HG03139 (cell line): ENCODE measurements around the gene IFNAR1.
"Not testable (repeated sequence)": the region's sequence is repeated elsewhere in the genome, so short reads cannot be mapped to it uniquely, and the experiment has no call there.

ENCODE experiments used
- ATAC-seq: cut with Tn5 transposase; IDR thresholded peaks from one replicate; pipeline ENCODE4 v1.9.1; 2021; ENCODE audit not compliant: unreplicated experiment

Gene IFNAR1

DNA sequence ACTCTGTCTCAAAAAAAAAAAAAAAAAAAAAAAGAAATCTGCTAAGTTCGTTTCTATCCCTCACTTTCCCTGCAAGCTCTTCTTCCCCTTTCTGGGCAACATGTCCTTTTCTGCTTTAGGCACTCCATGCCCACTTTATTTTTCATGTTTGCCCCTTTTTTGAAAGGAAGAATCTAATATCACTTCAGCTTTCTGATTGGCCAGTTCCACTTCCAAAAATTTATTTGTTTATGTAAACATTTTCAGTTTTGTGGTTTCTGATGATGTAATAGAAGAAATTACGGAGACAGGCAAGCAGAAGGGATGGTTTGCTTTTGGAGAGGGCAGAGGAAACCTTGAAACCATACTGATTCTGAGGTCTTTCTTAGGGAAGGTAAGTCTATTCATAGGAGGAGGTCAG lies 15.1 kb downstream of the IFNAR1 start:
- no peak for ATAC-seq

DNA sequence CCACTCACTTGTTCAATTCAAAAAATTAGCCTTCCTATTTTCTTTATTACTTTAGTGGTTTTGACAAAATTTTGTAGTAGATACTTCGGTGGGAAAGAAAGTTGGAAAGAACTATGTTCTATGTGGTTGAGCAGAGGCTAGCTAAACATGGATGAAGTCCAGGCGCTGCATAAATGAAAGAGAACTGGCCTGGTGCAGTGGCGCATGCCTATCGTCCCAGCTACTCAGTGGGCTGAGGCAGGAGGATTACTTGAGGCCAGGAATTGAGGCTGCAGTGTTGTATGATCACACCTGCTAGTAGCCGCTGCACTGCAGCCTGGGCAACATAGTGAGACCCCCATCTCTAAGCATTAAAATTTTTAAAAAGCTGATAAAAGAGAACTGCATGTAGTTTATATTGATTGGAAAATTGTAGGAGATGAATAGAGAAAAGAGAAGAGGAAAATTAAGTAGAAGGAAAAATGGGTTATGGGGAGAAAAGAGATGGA lies 21.0 kb downstream of the IFNAR1 start:
- no peak for ATAC-seq

DNA sequence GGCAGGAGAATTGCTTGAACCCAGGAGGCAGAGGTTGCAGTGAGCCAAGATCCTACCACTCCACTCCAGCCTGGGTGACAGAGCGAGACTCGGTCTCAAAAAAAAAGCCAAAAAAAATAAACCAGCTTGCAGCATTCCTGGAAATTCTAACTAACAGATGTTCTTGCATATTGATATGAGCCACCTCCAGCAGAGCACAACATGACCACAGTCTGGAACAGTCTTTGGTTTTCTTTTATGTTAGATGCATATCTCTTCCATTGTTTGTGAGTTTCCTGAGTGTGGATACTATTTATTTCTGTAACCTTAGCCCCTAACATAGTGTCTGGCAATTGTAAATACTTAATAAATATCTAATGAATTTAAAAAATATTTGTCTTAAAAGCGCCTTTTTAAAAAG lies 23.9 kb downstream of the IFNAR1 start:
- ATAC-seq: no peak

DNA sequence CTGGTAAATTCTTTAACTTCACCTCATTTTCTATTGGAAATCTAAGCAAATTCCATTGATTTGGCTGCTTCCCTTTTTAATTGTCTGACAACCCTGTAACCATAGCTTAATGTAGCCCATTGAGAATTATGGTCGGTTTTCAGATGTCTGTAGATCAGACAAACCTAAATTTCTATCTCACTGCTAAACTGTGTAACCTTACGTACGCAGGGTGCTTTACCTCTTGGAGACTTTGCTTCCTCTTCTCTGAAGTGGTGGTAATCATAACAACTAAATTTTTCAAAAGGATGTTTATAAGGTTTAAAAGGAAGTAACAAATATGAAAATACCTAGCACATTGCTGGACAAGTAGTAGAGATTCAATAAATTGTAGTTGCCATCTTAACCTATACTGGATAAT lies 25.9 kb downstream of the IFNAR1 start:
- no peak for ATAC-seq

DNA sequence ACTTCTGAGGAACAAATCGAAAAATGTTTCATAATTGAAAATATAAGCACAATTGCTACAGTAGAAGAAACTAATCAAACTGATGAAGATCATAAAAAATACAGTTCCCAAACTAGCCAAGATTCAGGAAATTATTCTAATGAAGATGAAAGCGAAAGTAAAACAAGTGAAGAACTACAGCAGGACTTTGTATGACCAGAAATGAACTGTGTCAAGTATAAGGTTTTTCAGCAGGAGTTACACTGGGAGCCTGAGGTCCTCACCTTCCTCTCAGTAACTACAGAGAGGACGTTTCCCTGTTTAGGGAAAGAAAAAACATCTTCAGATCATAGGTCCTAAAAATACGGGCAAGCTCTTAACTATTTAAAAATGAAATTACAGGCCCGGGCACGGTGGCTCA lies 30.6 kb downstream of the IFNAR1 start:
- no peak for ATAC-seq

DNA sequence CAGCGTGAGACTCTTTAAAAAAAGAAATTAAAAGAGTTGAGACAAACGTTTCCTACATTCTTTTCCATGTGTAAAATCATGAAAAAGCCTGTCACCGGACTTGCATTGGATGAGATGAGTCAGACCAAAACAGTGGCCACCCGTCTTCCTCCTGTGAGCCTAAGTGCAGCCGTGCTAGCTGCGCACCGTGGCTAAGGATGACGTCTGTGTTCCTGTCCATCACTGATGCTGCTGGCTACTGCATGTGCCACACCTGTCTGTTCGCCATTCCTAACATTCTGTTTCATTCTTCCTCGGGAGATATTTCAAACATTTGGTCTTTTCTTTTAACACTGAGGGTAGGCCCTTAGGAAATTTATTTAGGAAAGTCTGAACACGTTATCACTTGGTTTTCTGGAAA lies 31.2 kb downstream of the IFNAR1 start:
- no peak for ATAC-seq

DNA sequence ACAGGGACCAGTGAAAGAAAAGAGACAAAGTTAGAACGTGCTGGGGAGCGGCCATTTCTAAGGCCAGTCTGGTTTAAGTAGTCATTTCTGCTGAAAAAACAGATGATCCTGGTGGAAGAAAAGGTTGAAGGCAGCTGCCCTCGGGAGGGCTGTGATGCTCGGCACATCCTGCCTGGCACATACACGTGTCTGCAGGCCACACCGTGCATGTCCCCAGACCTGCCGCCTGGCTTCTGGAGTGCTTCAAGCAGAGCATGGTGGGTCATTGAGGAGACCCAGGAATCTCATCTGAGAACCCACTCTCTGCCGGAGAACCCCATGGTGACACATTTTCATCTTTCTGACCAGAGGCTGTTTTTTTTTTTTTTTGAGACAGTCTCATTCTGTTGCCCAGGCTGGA lies 32.4 kb downstream of the IFNAR1 start:
- no peak for ATAC-seq

DNA sequence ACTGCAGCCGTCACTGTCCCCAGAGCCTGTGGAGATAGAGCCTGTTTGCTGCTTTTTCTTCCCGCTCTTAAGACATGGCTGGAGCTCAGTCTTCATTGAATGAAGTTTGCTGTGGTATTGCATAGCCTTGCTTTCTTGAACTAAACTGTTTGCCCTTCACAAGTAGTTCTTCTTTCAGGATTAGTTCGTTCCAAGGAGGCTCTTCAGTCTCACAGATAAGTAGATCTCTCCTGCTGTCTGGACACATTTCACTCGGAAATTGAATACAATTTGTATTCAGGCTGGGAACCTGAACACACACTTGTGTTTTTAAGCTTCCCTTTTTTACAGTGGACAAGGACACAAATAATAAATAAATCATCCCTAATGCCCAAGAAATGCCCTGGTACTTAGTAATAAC lies 34.7 kb downstream of the IFNAR1 start:
- ATAC-seq: no peak

DNA sequence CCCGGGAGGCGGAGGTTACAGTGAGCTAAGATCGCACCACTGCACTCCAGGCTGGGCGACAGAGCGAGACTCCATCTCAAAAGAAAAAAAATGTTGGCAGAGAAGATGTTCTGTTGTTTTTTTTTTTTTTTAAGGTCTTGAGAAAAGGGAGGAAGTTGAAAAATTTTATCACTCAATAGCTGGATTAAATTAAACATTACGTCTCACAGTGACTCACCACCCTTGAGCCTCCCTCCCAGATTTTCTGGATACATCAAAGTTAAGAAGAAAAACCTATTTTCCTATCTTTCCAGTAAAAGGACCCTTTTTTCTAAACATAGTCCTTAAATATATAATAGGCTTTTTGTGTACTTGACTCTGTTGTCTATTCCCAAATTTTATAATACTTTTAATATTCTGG lies 35.5 kb downstream of the IFNAR1 start:
- no peak for ATAC-seq

DNA sequence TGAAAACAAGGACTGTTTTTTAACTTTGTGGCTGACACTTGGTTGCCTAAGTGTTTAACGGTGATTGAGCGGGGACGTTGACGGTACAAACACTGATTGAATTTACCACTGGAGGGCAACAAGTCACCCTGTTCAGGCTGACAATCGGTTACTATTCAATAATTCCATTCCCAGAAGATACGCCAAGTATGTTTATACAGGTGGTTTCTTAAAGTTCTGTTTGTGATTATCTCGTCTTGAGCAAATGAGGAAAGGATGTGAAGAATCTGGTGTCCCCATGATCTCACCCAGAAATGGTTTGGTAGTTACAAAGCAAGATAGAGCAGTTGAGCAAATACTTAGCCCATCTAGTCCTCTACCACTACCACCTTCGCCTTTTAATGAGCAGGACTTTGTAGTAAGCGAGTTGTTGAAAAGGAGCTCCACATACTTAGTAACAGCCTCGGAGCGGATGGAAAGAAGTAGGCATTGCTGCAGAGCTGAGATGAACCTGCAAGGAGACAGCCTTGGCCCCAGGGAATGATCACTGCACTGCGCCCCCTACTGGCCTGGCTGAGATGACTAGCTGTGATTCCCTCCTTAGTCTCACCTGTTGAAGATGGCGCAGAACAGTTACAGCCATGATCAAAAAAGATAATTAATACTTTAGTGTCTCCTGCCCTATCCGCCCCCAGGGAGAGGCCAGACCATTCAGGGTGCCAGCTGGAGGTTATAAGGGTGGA lies 36.3 kb downstream of the IFNAR1 start:
- ATAC-seq: no peak

DNA sequence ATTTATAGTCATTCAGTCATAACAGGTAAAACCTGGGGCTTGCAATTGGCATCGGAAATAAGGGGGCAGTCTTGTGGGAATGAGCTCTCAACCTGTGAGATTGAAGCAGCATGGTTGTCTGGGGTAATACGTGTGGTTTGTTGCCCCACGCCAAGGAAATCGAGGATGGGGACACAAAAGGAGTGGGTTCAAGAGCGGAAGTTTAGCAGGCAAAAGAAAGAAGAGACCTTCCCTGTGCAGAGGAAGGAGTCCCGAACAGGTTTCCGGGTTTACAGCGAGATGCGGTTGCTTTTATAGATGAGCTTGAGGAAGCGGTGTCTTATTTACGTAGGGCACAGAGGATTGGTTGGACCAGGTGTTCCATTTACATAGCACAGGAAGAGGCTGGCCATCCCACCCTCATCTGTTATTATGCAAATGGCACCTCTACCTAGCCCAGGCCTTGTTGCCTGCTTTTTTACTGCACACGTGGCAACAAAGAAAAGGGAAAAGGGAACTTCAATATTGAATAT lies 37.3 kb downstream of the IFNAR1 start:
- ATAC-seq: peak; percentile 59

DNA sequence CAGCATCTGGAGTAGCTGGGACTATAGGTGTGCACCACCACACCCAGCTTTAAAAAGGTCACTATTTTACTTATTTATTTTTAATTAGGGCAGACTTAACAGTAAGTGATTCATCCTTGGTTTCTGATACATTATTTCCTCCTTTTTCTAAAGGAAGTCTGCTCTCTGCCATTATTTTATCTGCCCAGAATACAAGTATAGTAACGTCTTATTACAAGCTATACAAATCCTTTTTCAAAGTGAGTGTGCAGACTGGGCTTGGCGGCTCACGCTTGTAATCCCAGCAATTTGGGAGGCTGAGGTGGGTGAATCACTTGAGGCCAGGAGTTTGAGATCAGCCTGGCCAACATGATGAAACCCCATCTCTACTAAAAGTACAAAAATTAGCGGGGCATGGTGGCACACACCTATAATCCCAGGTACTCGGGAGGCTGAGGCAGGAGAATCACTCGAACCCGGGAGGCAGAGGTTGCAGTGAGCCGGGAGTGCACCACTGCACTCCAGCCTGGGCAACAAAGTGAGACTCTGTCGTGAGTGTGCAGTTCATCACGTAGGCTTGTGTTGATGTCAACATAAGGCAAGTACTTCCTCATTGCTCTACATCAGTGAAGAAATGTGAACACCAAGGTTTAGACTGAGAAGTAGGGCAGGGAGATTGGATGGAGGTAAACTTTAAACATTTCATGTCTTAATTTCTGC lies 39.3 kb downstream of the IFNAR1 start:
- ATAC-seq: not testable (repeated sequence)

DNA sequence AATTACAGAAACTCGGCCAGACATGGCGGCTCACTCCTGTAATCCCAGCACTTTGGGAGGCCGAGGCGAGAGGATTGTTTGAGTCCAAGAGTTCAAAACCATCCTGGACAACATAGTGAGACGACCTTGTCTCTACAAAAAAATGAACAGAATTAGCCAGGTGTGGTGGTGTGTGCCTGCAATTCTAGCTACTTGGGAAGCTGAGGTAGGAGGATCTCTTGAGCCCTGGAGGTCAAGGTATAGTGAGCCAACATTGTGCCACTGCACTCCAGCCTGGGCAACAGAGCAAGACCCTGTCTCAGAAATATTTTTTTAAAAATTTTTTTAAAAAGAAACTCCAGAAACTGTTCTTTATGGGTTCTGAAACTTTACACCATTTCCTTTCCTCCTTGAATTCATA lies 40.1 kb downstream of the IFNAR1 start:
- no peak for ATAC-seq

DNA sequence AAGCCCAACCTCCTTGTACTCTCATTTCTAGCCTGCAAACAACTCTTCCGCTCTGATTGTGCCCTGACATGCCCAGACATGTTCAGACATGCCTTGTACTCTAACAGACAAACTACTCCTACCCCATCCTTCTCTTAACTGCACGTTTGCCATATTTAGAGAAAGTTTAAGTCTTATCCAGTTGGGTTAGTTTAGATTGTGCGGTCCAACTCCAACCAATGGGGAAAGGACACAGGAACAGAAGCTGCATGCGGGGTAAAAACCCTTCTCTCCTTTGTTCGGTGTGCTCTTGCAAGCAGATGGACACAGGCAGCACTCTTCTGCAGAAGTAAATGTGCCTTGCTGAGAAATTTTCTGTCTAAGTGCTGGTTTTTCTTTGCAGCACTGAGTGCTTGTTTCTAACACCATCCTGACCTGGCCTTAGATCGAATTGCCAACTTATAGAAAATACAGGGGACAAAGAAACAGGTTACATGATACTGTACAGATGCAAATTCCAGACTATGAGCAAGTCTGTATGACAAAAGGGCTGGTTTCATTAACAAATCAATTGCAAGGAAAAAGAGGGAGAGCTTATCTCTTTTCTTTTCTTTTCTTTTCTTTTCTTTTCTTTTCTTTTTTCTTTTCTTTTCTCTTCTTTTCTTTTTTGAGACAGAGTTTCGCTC lies 42.7 kb downstream of the IFNAR1 start:
- no peak for ATAC-seq

DNA sequence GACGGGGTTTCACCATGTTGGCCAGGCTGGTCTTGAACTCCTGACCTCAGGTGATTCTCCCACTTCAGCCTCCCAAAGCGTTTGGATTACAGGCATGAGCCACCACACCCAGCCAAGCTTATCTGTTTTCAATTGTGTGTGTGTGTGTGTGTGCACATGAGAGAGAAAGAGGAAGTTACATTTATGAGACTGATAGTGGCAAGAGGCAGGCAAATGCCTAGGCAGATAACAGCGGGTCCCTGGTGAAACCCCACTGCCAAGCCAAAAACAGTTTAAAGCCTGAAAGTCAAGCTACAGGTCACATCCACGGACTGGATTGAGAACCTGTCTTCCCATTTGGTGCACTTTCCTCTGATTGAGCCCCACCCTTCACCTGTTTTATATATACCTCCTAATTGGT lies 43.4 kb downstream of the IFNAR1 start:
- no peak for ATAC-seq

DNA sequence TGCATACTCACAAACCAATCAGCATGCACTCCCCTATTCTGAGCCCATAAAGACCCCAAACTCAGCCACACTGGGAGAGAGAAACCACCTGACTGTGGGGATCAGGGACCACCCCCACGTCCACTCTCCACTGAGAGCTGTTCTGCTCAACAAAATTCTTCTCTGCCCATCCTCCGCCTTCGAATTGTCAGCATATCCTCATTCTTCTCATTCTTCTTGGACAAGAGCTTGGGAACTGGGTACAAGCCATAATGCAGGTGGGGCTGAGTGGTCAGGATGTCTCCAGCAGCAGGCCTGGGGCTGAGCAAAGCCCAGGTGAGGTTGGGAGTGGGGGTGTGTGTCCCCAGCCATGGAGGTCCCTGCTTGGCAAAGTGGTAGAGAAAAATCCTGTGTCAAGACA lies 43.8 kb downstream of the IFNAR1 start:
- ATAC-seq: no peak

DNA sequence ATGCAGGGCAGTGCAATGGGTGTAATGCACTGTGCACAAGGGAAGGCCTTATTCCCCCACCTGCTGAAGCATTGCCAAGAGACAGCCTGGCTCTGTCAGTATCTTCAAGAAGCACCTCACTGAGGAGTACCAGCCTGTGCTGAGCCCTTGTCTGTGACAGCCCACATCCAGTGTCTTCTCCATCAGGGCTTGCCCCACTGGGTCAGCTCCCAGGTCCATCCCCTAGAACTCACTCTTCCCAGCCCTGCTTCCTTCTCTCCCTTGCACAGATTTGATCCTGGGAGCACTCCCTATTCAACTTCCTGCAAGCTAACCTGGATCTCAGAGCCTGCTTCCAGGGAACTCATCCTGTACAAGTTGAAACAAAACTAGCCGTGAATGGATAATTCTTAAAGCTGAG lies 44.8 kb downstream of the IFNAR1 start:
- ATAC-seq: no peak

DNA sequence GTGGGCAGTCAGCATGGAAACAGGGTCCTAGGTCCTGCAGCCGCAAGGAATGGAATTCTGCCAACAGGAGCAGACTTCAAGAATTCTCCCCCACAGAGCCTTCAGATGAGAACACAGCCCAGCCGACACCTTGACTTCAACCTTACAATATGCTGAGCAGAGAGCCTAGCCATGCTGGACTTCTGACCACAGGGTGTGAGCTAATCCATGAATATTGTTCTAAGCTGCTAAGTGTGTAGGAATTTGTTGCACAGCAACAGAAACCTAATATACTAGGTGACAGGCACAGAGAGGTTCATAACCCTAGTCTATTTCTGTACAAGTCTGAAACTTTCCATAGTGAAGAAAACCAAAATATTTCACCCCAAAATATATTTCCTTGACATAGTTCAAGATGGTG lies 45.5 kb downstream of the IFNAR1 start:
- no peak for ATAC-seq

DNA sequence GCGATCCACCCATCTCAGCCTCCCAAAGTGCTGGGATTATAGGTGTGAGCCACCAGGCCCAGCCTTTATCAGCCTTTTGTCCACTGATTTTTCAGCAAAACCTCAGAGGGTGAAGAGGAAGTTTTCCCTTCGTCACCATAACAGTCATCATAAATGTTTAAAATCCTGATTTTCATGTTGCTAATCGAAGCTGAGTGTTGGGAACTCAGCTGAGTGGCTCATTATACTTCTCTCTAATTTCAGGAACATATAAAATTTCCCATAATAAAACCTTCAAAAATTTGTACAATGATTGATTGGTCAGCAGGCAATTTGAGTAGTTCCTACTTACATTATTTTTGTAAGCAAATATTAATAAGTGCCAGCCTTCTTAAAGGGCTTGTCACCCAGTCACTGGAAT lies 46.6 kb downstream of the IFNAR1 start:
- no peak for ATAC-seq

DNA sequence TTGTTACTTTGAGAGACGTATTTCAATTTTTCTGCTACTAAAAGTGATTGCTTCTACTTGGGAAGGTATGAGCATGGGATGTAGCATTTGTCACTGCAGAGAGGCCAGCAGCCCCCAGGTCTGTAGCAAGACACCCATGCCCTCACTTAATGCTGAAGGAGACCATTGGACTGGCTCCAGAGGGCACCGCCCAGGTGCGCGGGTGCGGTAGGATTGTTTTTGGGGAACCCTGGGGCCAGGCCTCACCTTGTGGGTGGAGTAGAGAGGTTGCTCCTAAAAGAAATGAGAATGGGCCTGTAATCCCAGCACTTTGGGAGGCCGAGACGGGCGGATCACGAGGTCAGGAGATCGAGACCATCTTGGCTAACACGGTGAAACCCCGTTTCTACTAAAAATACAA lies 47.8 kb downstream of the IFNAR1 start:
- no peak for ATAC-seq

DNA sequence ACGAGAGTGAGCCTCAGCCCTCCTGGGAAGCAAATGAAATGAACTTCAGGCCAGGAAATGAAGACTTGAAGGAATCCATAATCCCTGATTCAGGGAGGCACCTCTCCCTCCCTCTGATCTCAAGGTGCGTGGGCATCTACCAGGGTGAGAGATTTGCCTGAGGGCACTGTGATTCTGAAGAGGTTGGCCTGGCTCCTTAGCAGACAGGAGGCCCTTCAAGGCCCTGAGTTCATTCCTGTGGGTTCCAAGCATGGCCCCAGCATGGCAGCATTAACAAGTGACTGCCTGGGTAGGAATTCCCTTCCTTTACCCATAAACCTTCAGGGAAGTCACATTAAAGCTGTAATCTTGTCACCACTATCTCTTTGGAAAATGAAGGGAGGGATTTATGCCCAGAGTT lies 48.7 kb downstream of the IFNAR1 start:
- no peak for ATAC-seq

DNA sequence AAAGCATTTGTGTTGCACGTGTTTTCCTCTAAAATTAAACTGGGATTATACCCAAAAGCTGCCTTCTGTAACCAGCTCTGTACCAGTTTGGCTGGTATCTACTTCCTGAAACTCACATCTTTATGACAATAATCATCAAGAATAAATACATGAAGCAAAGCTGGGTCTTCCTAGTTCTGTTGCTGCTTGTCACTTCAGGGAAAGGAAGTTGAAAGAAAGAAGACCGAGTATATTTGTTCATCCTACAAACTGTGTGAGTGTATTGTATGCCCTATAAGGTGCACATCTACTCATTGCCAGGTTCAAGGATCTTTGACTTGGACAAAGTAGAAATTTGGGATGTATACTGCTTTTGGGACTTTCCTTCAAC lies 49.3 kb downstream of the IFNAR1 start:
- no peak for ATAC-seq
